GM19239 (cell line): ENCODE measurements around the gene TNS4.

Source experiments
- DNase-seq: peaks from one replicate; pipeline ENCODE4 v3.0.0; 2011; ENCODE audit warnings: low spot score; ENCODE audit not compliant: insufficient read length
- FAIRE-seq: peaks from 2 replicates; lab custom pipeline; 2011; peaks lifted over from hg19 to GRCh38; lab: Jason Lieb, UNC

The TNS4 gene

GRCh38 chr17:40496634-40497420 is 4.6 kb downstream of the TNS4 start:
- no peak for FAIRE-seq
- no peak for DNase-seq

GRCh38 chr17:40496170-40496569 is 5.3 kb downstream of the TNS4 start:
- FAIRE-seq = no peak
- no peak for DNase-seq

GRCh38 chr17:40495140-40495539 is 6.3 kb downstream of the TNS4 start:
- FAIRE-seq (no peak), DNase-seq (no peak)

- no peak for DNase-seq
- FAIRE-seq = no peak
These were observed 7.7 kb downstream of the TNS4 start for GRCh38 chr17:40493697-40494096.

GRCh38 chr17:40491486-40491885 is 9.9 kb downstream of the TNS4 start:
- FAIRE-seq = no peak
- no peak for DNase-seq

- no peak for DNase-seq
- no peak for FAIRE-seq
These were observed 10.4 kb downstream of the TNS4 start for GRCh38 chr17:40490982-40491381.

GRCh38 chr17:40490289-40490853 is 11.1 kb downstream of the TNS4 start:
- no peak for DNase-seq
- FAIRE-seq = no peak

GRCh38 chr17:40487371-40488020 is 13.9 kb downstream of the TNS4 start:
- DNase-seq (no peak), FAIRE-seq (no peak)

- DNase-seq = no peak
- no peak for FAIRE-seq
These were observed 14.7 kb downstream of the TNS4 start for GRCh38 chr17:40486522-40487370.

GRCh38 chr17:40485851-40486521 is 15.4 kb downstream of the TNS4 start:
- FAIRE-seq (no peak), DNase-seq (no peak)

GRCh38 chr17:40484973-40485530 is 16.4 kb downstream of the TNS4 start:
- FAIRE-seq (no peak), DNase-seq (no peak)

- no peak for DNase-seq
- FAIRE-seq = no peak
These were observed 17.0 kb downstream of the TNS4 start for GRCh38 chr17:40484285-40484972.

- no peak for FAIRE-seq
- no peak for DNase-seq
These were observed 17.7 kb downstream of the TNS4 start for GRCh38 chr17:40483679-40484078.

- no peak for FAIRE-seq
- DNase-seq = no peak
These were observed 18.7 kb downstream of the TNS4 start for GRCh38 chr17:40482722-40483121.

- DNase-seq = no peak
- FAIRE-seq = no peak
These were observed 20.3 kb downstream of the TNS4 start for GRCh38 chr17:40481106-40481505.

- FAIRE-seq (no peak), DNase-seq (no peak)
These were observed 20.9 kb downstream of the TNS4 start for GRCh38 chr17:40480501-40481003.

- FAIRE-seq (no peak), DNase-seq (no peak)
These were observed 21.5 kb downstream of the TNS4 start for GRCh38 chr17:40479754-40480480.

GRCh38 chr17:40478486-40478885 is 22.9 kb downstream of the TNS4 start:
- FAIRE-seq (no peak), DNase-seq (no peak)
